Fibroblast of pulmonary artery (primary cell): Measurements from ENCODE around the gene C1orf74.

Source experiments
- DNase-seq: peaks from one replicate; pipeline ENCODE4 v3.0.0-alpha.2; 2010; ENCODE audit warnings: low read depth
- H3K4me3 ChIP-seq: replicated peaks from 2 replicates; pipeline ENCODE4 v1.5.1; 2011; ENCODE audit warnings: low read depth, mild to moderate bottlenecking, control low read depth, low read length, moderate library complexity
- CTCF ChIP-seq: IDR thresholded peaks from 2 replicates; pipeline ENCODE4 v1.5.1; 2011; ENCODE audit warnings: mild to moderate bottlenecking, control low read depth, low read length, inconsistent platforms; ENCODE audit errors: missing control alignments

The C1orf74 gene

GRCh38 chr1:209748620-209749019 lies 35.7 kb downstream of the C1orf74 start:
- no peak for TF ChIP-seq CTCF
- no peak overlapping the region for H3K4me3 ChIP-seq
- no peak for DNase-seq

GRCh38 chr1:209747580-209748262 lies 36.6 kb downstream of the C1orf74 start:
- peak overlapping the region; percentile 13 for H3K4me3 ChIP-seq
- DNase-seq = peak; percentile 97
- peak; percentile 81 for TF ChIP-seq CTCF

- no peak for TF ChIP-seq CTCF
- DNase-seq = peak; percentile 15
- H3K4me3 ChIP-seq = no peak overlapping the region
These were observed 37.8 kb downstream of the C1orf74 start for GRCh38 chr1:209746451-209747165.

- no peak for TF ChIP-seq CTCF
- peak; percentile 77 for DNase-seq
- no peak overlapping the region for H3K4me3 ChIP-seq
These were observed 41.2 kb downstream of the C1orf74 start for GRCh38 chr1:209743145-209743482.

- H3K4me3 ChIP-seq = peak overlapping the region; percentile 3
- peak; percentile 82 for DNase-seq
- no peak for TF ChIP-seq CTCF
These were observed 41.8 kb downstream of the C1orf74 start for GRCh38 chr1:209742409-209743144.

GRCh38 chr1:209741889-209742288 lies 42.5 kb downstream of the C1orf74 start:
- no peak for DNase-seq
- TF ChIP-seq CTCF = no peak
- peak overlapping the region; percentile 3 for H3K4me3 ChIP-seq
